ENCODE data around the gene SPATA9. TPM values are rescaled to one million over a fixed set of nuclear protein-coding genes. Genes with fewer than 3 reads are reported as not detected.
A peak's percentile ranks its signal among the peaks of the same experiment; 100 is the strongest.
"Not testable (repeated sequence)": the region's sequence is repeated elsewhere in the genome, so short reads cannot be mapped to it uniquely, and the experiment has no call there.

The SPATA9 gene
- total RNA-seq, 1 donor from 2014 or later, result 0.20 TPM

- not testable (repeated sequence) for DNase-seq (ENCODE audit: low spot score)
Measured at GRCh38 chr5:95646226-95646568, 36.6 kb downstream of the SPATA9 start.

- peak; percentile 49 for DNase-seq (ENCODE audit: low spot score)
Measured at GRCh38 chr5:95644351-95645042, 38.3 kb downstream of the SPATA9 start.

DNA sequence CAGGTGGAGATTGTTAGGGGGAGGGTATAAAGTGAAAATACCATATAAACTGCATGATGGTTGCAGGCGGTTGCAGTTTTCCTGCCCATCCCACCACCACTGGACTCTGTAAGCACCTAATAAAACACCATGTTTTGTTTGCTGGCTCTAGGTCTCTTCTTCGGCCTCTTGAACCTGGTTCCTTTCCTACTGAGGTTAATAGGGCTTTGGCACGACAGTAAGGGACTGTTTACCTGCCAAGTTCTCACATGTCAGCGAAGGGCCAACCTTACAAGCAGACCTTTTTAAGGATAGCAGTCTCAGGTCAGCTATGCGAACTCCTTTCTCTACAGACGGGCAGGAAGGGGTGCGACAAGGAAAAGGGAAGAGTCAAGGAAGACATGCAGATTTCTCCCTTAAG lies 39.6 kb downstream of the SPATA9 start:
- DNase-seq (ENCODE audit: low spot score), result no peak

DNA sequence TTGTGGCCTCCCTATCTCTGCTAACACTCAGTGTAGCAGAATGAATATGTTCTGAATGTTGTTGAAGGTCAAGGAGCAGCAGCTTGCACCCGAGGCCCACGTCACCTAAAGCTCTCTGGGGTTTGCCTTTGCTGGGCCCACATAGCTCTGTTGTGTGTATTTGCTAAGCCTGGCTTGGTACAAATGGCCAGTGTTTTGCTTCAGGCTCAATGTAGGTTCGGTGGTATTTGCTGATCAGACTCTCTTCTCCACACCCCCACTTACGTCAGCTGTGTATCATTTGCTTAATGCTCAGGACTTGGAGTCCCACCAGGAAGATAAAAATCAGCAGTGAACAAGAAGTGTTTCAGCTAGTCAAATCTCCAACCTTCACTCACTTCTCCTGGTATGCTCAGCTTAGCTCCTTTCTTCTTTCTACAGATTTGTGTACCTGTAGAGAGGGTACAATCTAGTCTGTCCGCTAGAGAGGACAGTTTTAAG lies 41.0 kb downstream of the SPATA9 start:
- DNase-seq (ENCODE audit: low spot score), result no peak

DNA sequence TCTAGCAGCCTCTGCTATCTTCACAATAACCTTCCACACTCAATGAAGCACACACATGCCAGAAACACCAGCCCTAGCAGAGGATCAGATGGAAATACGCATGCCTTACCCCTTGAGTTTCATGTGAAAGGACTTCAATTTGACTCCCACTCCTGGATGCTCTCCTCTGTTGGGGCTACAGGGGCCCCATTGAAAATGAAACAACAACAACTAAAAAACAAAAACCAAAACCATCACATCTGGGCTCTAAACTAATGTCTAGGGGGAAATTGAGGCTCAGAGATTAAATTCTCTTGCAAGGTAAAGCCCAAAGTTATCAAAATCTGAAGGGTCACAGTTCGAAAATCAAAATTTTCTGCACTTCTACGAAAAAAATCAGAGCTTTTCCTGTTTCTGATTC lies 44.2 kb downstream of the SPATA9 start:
- no peak for DNase-seq (ENCODE audit: low spot score)

DNA sequence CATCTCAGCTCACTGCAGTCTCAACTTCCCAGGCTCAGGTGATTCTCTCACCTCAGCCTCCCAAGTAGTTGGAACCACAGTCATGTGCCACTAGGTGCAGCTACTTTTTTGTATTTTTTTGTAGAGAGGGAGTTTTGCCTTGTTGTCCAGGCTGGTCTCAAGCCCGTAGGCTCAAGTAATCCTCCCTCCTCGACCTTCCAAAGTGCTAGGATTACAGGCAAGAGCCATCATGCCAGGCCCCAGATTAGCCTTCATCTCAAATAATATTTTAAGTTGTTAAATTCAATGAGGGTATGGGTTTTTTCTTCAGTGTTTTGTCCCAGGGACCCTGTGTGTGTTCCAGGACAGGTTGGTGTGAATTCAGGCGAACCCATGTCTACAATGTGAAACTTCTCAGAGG lies 48.7 kb downstream of the SPATA9 start:
- DNase-seq (ENCODE audit: low spot score), result no peak

- no peak for DNase-seq (ENCODE audit: low spot score)
Measured at GRCh38 chr5:95633671-95634070, 49.1 kb downstream of the SPATA9 start.

GRCh38 chr5:95632942-95633341 lies 49.8 kb downstream of the SPATA9 start:
- DNase-seq (ENCODE audit: low spot score), result not testable (repeated sequence)

GRCh38 chr5:95631991-95632675 lies 50.7 kb downstream of the SPATA9 start:
- DNase-seq (ENCODE audit: low spot score), result no peak

DNA sequence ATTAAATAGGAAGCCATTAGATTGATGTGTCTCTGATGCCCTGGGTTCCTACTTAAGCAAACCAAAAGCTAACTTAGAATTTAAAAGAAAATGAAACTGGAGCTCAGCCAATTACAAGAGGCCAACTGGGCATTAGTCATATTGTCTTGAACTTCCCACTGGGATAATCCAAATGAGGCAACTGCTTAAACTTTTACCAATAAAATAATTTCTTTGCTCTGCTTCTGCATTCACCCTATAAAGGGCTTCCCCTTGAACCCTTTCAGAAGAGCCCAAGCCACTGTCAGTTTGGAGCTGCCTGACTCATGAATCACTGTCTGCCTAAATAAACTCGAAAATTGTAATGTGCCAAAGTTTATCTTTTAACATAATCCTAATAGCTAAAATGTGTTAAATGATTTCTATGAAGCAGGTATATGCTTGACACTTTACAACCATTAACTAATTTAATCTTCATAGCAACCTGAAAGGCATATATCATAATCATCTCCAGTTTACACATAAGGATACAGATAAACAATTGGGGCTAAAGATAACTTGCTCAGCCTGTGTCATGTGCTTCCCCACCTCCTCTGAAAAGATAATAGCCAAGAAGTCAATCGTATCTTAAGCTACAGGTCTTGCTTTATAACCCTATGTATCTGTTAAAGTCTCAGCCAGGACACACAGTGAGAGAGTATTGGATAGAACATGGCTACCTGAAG lies 51.4 kb downstream of the SPATA9 start:
- DNase-seq (ENCODE audit: low spot score), result no peak

GRCh38 chr5:95630394-95630917 lies 52.3 kb downstream of the SPATA9 start:
- DNase-seq (ENCODE audit: low spot score), result no peak

DNA sequence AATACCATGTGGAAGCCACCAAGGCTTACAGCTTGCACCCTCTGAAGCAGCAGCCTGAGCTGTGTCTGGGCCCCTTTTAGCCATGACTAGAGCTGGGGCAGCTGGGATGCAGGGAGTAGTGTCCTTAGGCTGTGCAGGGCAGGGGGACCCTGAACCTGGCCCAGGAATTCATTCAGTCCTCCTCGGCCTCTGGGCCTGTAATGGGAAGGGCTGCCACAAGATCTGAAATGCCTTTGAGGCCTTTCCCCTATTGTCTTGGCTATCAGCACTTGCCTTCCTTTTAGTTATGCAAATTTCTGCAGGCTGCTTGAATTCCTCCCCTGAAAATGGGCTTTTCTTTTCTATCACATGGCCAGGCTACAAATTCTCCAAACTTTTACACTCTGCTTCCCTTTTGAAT lies 53.9 kb downstream of the SPATA9 start:
- no peak for DNase-seq (ENCODE audit: low spot score)

- DNase-seq (ENCODE audit: low spot score), result no peak
Measured at GRCh38 chr5:95627971-95628810, 54.6 kb downstream of the SPATA9 start.

GRCh38 chr5:95626701-95627100 lies 56.1 kb downstream of the SPATA9 start:
- no peak for DNase-seq (ENCODE audit: low spot score)

GRCh38 chr5:95624368-95624767 lies 58.4 kb downstream of the SPATA9 start:
- DNase-seq (ENCODE audit: low spot score), result no peak

DNA sequence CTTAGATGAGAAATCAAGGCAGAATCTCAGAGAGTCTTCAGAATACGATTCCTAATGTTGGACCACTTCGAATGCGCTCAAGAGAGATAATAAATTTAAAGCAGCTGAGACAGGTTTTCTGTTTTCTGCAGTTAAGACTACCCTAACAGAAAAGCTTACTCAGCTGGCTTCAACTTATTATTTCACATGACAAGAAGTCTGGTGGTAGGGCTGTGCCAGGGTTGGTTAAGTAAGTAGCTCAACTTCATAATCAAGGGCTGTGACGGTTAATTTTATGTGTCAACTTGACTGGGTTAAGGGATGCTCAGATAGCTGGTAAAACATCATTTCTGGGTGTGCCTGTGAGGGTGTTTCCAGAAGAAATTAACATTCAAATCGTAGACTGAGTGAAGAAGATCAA lies 59.1 kb downstream of the SPATA9 start:
- DNase-seq (ENCODE audit: low spot score), result no peak

- DNase-seq (ENCODE audit: low spot score), result no peak
Measured at GRCh38 chr5:95621839-95622629, 60.8 kb downstream of the SPATA9 start.

DNA sequence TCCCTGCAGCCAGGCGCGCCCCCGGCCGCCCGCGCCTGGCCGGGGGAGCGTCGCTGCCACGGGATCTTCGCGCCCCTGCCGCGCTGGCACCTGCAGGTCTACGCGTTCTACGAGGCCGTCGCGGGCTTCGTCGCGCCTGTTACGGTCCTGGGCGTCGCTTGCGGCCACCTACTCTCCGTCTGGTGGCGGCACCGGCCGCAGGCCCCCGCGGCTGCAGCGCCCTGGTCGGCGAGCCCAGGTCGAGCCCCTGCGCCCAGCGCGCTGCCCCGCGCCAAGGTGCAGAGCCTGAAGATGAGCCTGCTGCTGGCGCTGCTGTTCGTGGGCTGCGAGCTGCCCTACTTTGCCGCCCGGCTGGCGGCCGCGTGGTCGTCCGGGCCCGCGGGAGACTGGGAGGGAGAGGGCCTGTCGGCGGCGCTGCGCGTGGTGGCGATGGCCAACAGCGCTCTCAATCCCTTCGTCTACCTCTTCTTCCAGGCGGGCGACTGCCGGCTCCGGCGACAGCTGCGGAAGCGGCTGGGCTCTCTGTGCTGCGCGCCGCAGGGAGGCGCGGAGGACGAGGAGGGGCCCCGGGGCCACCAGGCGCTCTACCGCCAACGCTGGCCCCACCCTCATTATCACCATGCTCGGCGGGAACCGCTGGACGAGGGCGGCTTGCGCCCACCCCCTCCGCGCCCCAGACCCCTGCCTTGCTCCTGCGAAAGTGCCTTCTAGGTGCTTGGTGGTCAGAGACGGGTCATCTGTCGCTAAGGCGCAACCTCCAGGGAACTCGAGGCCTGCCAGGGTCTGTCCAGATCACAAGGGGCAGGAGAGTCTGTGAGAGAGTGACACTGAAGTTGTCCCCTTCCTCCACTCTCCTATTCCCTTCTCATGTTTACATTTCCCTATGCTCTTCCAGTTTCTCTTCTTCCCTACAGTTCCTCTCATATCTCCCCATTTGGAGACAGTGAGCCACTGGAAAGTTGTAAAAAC lies 61.6 kb downstream of the SPATA9 start:
- DNase-seq (ENCODE audit: low spot score), result no peak

DNA sequence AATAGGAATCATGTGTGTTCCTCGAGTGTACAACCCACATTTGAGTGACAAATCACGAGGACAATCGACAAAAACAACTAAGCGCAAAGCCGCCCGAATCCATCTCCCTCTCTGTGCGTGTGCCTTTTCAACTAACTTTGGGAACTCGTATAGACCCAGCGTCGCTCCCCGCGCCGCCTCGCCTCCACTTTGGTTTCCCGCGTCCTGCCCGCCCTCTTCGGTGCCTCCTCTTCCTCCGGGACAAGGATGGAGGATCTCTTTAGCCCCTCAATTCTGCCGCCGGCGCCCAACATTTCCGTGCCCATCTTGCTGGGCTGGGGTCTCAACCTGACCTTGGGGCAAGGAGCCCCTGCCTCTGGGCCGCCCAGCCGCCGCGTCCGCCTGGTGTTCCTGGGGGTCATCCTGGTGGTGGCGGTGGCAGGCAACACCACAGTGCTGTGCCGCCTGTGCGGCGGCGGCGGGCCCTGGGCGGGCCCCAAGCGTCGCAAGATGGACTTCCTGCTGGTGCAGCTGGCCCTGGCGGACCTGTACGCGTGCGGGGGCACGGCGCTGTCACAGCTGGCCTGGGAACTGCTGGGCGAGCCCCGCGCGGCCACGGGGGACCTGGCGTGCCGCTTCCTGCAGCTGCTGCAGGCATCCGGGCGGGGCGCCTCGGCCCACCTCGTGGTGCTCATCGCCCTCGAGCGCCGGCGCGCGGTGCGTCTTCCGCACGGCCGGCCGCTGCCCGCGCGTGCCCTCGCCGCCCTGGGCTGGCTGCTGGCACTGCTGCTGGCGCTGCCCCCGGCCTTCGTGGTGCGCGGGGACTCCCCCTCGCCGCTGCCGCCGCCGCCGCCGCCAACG lies 62.5 kb downstream of the SPATA9 start, which contains the start of gene GPR150:
Gene GPR150, plus strand, starts transcription at position 58 of the 840 bp plus-strand sequence. Its CDS starts 189 bp downstream, at position 247.
- DNase-seq (ENCODE audit: low spot score), result peak; percentile 23
